ENCODE data around the gene MT1H.

Gene MT1H

GRCh38 chr16:56701534-56701933 is 31.9 kb downstream of the MT1H start:
- TF ChIP-seq CTCF (conservative IDR thresholded peaks at IDR 0.05; ENCODE audit: control insufficient read depth, insufficient read depth, low read depth, low read length): no peak
- DNase-seq (ENCODE audit: low read depth): no peak
- no peak overlapping the region for H3K4me3 ChIP-seq (ENCODE audit: control insufficient read depth, low read depth, low read length)

- TF ChIP-seq CTCF (conservative IDR thresholded peaks at IDR 0.05; ENCODE audit: control insufficient read depth, insufficient read depth, low read depth, low read length): no peak
- H3K4me3 ChIP-seq (ENCODE audit: control insufficient read depth, low read depth, low read length): no peak overlapping the region
- no peak for DNase-seq (ENCODE audit: low read depth)
Measured at GRCh38 chr16:56702836-56703235, 33.2 kb downstream of the MT1H start.

- no peak overlapping the region for H3K4me3 ChIP-seq (ENCODE audit: control insufficient read depth, low read depth, low read length)
- no peak for TF ChIP-seq CTCF (conservative IDR thresholded peaks at IDR 0.05; ENCODE audit: control insufficient read depth, insufficient read depth, low read depth, low read length)
- DNase-seq (ENCODE audit: low read depth): no peak
Measured at GRCh38 chr16:56708525-56709442, 39.2 kb downstream of the MT1H start.

- no peak for DNase-seq (ENCODE audit: low read depth)
- TF ChIP-seq CTCF (conservative IDR thresholded peaks at IDR 0.05; ENCODE audit: control insufficient read depth, insufficient read depth, low read depth, low read length): no peak
- no peak overlapping the region for H3K4me3 ChIP-seq (ENCODE audit: control insufficient read depth, low read depth, low read length)
Measured at GRCh38 chr16:56709443-56710040, 39.9 kb downstream of the MT1H start.

GRCh38 chr16:56710181-56710737 is 40.6 kb downstream of the MT1H start:
- no peak for TF ChIP-seq CTCF (conservative IDR thresholded peaks at IDR 0.05; ENCODE audit: control insufficient read depth, insufficient read depth, low read depth, low read length)
- no peak for DNase-seq (ENCODE audit: low read depth)
- H3K4me3 ChIP-seq (ENCODE audit: control insufficient read depth, low read depth, low read length): no peak overlapping the region

GRCh38 chr16:56711862-56712261 is 42.2 kb downstream of the MT1H start:
- DNase-seq (ENCODE audit: low read depth): no peak
- TF ChIP-seq CTCF (conservative IDR thresholded peaks at IDR 0.05; ENCODE audit: control insufficient read depth, insufficient read depth, low read depth, low read length): no peak
- no peak overlapping the region for H3K4me3 ChIP-seq (ENCODE audit: control insufficient read depth, low read depth, low read length)

Measured in fibroblast of mammary gland (primary cell).